OCI-LY7 (cell line): ENCODE data around the gene EOLA1.
"Not testable (repeated sequence)": the region's sequence is repeated elsewhere in the genome, so short reads cannot be mapped to it uniquely, and the experiment has no call there.

Source experiments
- CTCF ChIP-seq: fragments of 200-600 bp; sonication (generic); conservative IDR thresholded peaks from 2 replicates; pipeline ENCODE4 v1.5.1; 2014; ENCODE audit warnings: mild to moderate bottlenecking, antibody characterized with exemption, low read length, moderate library complexity, mixed read lengths
- EZH2phosphoT487 ChIP-seq: fragments of 200-600 bp; sonication (generic); IDR thresholded peaks from 2 replicates; pipeline ENCODE4 v1.6.1; 2018; ENCODE audit warnings: low read depth, borderline replicate concordance, mild to moderate bottlenecking, mixed run types, antibody characterized with exemption, low read length, moderate library complexity, mixed read lengths

GRCh38 chrX:149547782-149548181 lies 7.0 kb downstream of the EOLA1 start:
- TF ChIP-seq CTCF, EZH2phosphoT487: not testable (repeated sequence)
